Loucy (cell line): ENCODE data around the gene YOD1.
A peak's percentile ranks its signal among the peaks of the same experiment; 100 is the strongest.

ENCODE experiments used
- H2AFZ ChIP-seq: fragments of 200-600 bp; sonication (generic); 2 replicates; pipeline ENCODE4 v1.6.0; 2016; ENCODE audit warnings: antibody characterized with exemption, mild to moderate bottlenecking, low read length, moderate library complexity
- H3F3A ChIP-seq: fragments of 200-600 bp; 2 replicates; pipeline ENCODE4 v1.6.0; 2016; ENCODE audit warnings: antibody characterized with exemption, low read depth, mild to moderate bottlenecking
- H3K27me3 ChIP-seq: fragments of 200-600 bp; sonication (generic); 2 replicates; pipeline ENCODE4 v1.6.1; 2014; ENCODE audit warnings: low read length, mild to moderate bottlenecking; ENCODE audit not compliant: insufficient read depth, poor library complexity, severe bottlenecking
- H3K36me3 ChIP-seq: fragments of 200-600 bp; sonication (generic); 2 replicates; pipeline ENCODE4 v1.6.1; 2016; ENCODE audit warnings: low read length; ENCODE audit not compliant: insufficient read depth
- H3K4me1 ChIP-seq: fragments of 200-600 bp; sonication (generic); 2 replicates; pipeline ENCODE4 v1.5.1; 2014; ENCODE audit warnings: low read length, mild to moderate bottlenecking; ENCODE audit not compliant: insufficient read depth, poor library complexity, severe bottlenecking
- H3K4me2 ChIP-seq: fragments of 200-600 bp; sonication (generic); 2 replicates; pipeline ENCODE4 v1.6.0; 2014; ENCODE audit warnings: antibody characterized with exemption, low read length, low read depth, mild to moderate bottlenecking; ENCODE audit not compliant: poor library complexity, severe bottlenecking
- H3K4me3 ChIP-seq: fragments of 200-600 bp; sonication (generic); 2 replicates; pipeline ENCODE4 v1.5.1; 2014; ENCODE audit warnings: low read length, mild to moderate bottlenecking, mixed read lengths; ENCODE audit not compliant: poor library complexity, severe bottlenecking
- H3K79me2 ChIP-seq: fragments of 200-600 bp; sonication (generic); 2 replicates; pipeline ENCODE4 v1.6.1; 2014; ENCODE audit warnings: low read length; ENCODE audit not compliant: insufficient read depth
- H3K9ac ChIP-seq: fragments of 200-600 bp; sonication (generic); 2 replicates; pipeline ENCODE4 v1.6.0; 2014; ENCODE audit warnings: mild to moderate bottlenecking, low read depth, low read length, moderate library complexity; ENCODE audit not compliant: poor library complexity, severe bottlenecking
- H3K9me2 ChIP-seq: fragments of 200-600 bp; sonication (generic); replicated peaks from 2 replicates; pipeline ENCODE4 v1.6.1; 2016; ENCODE audit warnings: low read depth, low read length, mixed read lengths
- H3K9me3 ChIP-seq: fragments of 200-600 bp; sonication (generic); 2 replicates; pipeline ENCODE4 v1.6.1; 2014; ENCODE audit warnings: mild to moderate bottlenecking, antibody characterized with exemption, low read length, low read depth; ENCODE audit not compliant: insufficient read depth
- H4K20me1 ChIP-seq: fragments of 200-600 bp; sonication (generic); 2 replicates; pipeline ENCODE4 v1.6.0; 2014; ENCODE audit warnings: antibody characterized with exemption, low read length, mild to moderate bottlenecking; ENCODE audit not compliant: insufficient read depth, poor library complexity, severe bottlenecking
- CTCF ChIP-seq: fragments of 200-600 bp; sonication (generic); conservative IDR thresholded peaks from 2 replicates; pipeline ENCODE4 v1.5.1; 2014; ENCODE audit warnings: mild to moderate bottlenecking, antibody characterized with exemption, low read length
- EZH2phosphoT487 ChIP-seq: fragments of 200-600 bp; IDR thresholded peaks from 2 replicates; pipeline ENCODE4 v1.6.1; 2018; ENCODE audit warnings: antibody characterized with exemption, mild to moderate bottlenecking, moderate library complexity, borderline replicate concordance

YOD1 gene

GRCh38 chr1:207050480-207051190, 373 bp downstream of the YOD1 start:
- no peaks in the 10 kb centered on the region for H3K36me3 ChIP-seq
- H3K4me2 ChIP-seq, result peak overlapping the region; percentile 68
- H3K79me2 ChIP-seq, result peaks cover 37% of the 10 kb centered on the region
- H2AFZ ChIP-seq, result peak overlapping the region; percentile 97
- H3K9me3 ChIP-seq, result no peaks in the 10 kb centered on the region
- H3K4me3 ChIP-seq, result peak overlapping the region; percentile 79
- peaks cover 10% of the 10 kb centered on the region for H4K20me1 ChIP-seq
- peaks cover 4% of the 10 kb centered on the region for H3K4me1 ChIP-seq
- no peaks in the 10 kb centered on the region for H3K9me2 ChIP-seq
- H3K9ac ChIP-seq, result peak overlapping the region; percentile 77
- H3F3A ChIP-seq, result no peaks in the 10 kb centered on the region
- TF ChIP-seq EZH2phosphoT487, result no peak
- TF ChIP-seq CTCF, result no peak
- H3K27me3 ChIP-seq, result no peaks in the 10 kb centered on the region

GRCh38 chr1:207049974-207050391, 1.0 kb downstream of the YOD1 start:
- H3K36me3 ChIP-seq, result no peaks in the 10 kb centered on the region
- H3K9me2 ChIP-seq, result no peaks in the 10 kb centered on the region
- peak overlapping the region; percentile 79 for H3K4me3 ChIP-seq
- H3K4me1 ChIP-seq, result peaks cover 4% of the 10 kb centered on the region
- peaks cover 10% of the 10 kb centered on the region for H4K20me1 ChIP-seq
- H3K9me3 ChIP-seq, result no peaks in the 10 kb centered on the region
- H3K79me2 ChIP-seq, result peaks cover 37% of the 10 kb centered on the region
- no peaks in the 10 kb centered on the region for H3K27me3 ChIP-seq
- H2AFZ ChIP-seq, result peak overlapping the region; percentile 97; the same call in 1 of the 2 replicates
- H3K9ac ChIP-seq, result peak overlapping the region; percentile 77
- H3F3A ChIP-seq, result no peaks in the 10 kb centered on the region
- TF ChIP-seq EZH2phosphoT487 (no peak), CTCF (peak; percentile 87)
- peak overlapping the region; percentile 68 for H3K4me2 ChIP-seq

- Histone ChIP-seq H3K4me3 (peak overlapping the region; percentile 79), H3K27me3 (no peaks in the 10 kb centered on the region), H3K9me2 (no peaks in the 10 kb centered on the region), H3K4me1 (peaks cover 4% of the 10 kb centered on the region), H3F3A (no peaks in the 10 kb centered on the region), H4K20me1 (peaks cover 10% of the 10 kb centered on the region), H3K9ac (peak overlapping the region; percentile 77), H3K9me3 (no peaks in the 10 kb centered on the region), H3K36me3 (no peaks in the 10 kb centered on the region), H3K79me2 (peaks cover 37% of the 10 kb centered on the region), H3K4me2 (peak overlapping the region; percentile 68), H2AFZ (no peak overlapping the region)
- TF ChIP-seq CTCF (no peak), EZH2phosphoT487 (no peak)
Measured at GRCh38 chr1:207049514-207049913, 1.5 kb downstream of the YOD1 start.
